Endothelial cell of umbilical vein (primary cell): Measurements from ENCODE around the gene CYTH1. TPM values are rescaled to one million over a fixed set of nuclear protein-coding genes. Genes with fewer than 3 reads are reported as not detected.
A peak's percentile ranks its signal among the peaks of the same experiment; 100 is the strongest.

Experiments
- BruUV-seq: library from RNA; stranded (reverse); fragments of 400-500 nt; replicated peaks from 2 replicates; lab custom pipeline; 2021; lab: Mats Ljungman, UMichigan
- CTCF ChIA-PET: fragments of 300-600, 350-600 bp; sonication (Branson Sonifier 250); formaldehyde crosslinking; loops from one replicate; lab custom pipeline; 2021; ENCODE audit warnings: antibody characterized with exemption, inconsistent platforms; lab: Charles Lee
- POLR2A ChIA-PET: fragments of 300-600, 350-600 bp; sonication (Branson Sonifier 250); formaldehyde crosslinking; loops from one replicate; lab custom pipeline; 2021; ENCODE audit warnings: antibody characterized with exemption, inconsistent platforms; lab: Charles Lee
- DNase-seq: peaks from one replicate; pipeline ENCODE4 v3.0.0-alpha.2; 2011; ENCODE audit warnings: low read depth, low spot score
- FAIRE-seq: peaks from 2 replicates; lab custom pipeline; 2011; peaks lifted over from hg19 to GRCh38; lab: Jason Lieb, UNC
- H2AFZ ChIP-seq: 2 replicates; pipeline ENCODE4 v1.6.0; 2012; ENCODE audit warnings: low read depth, low read length, control low read depth, inconsistent platforms
- H3K27ac ChIP-seq: 2 replicates; pipeline ENCODE4 v1.5.1; 2011; ENCODE audit warnings: low read depth, mild to moderate bottlenecking, control low read depth, low read length, moderate library complexity; ENCODE audit not compliant: insufficient read depth
- H3K27me3 ChIP-seq, 2 experiments: 2 replicates each; pipeline versions ENCODE4 v1.6.0 to v1.6.1; 2011; ENCODE audit warnings: low read length in 2 of 2, mixed read lengths in 1 of 2; ENCODE audit not compliant: control insufficient read depth in 2 of 2, insufficient read depth in 2 of 2
- H3K36me3 ChIP-seq, 2 experiments: 2 replicates in 1 of 2; 3 replicates in 1 of 2; pipeline ENCODE4 v1.5.1; 2011; ENCODE audit warnings: low read length in 2 of 2, mild to moderate bottlenecking in 1 of 2, moderate library complexity in 1 of 2; ENCODE audit not compliant: control insufficient read depth in 2 of 2, insufficient read depth in 2 of 2; ENCODE audit errors: extremely low read depth in 1 of 2
- H3K4me1 ChIP-seq: 3 replicates; pipeline ENCODE4 v1.5.1; 2011; ENCODE audit warnings: mild to moderate bottlenecking, low read length; ENCODE audit not compliant: control insufficient read depth, insufficient read depth; ENCODE audit errors: extremely low read depth
- H3K4me2 ChIP-seq: 2 replicates; pipeline ENCODE4 v1.6.1; 2011; ENCODE audit warnings: low read length, control low read depth, mixed read lengths; ENCODE audit not compliant: insufficient read depth
- H3K4me3 ChIP-seq, 3 experiments: fragments of 200-600 bp in 1 of 3; sonication (generic), shearing (Covaris generic) in 1 of 3; replicated peaks in 1 of 3; 2 replicates each; pipeline ENCODE4 v1.5.1; 2011 to 2016; ENCODE audit warnings: control low read depth in 3 of 3, low read length in 3 of 3, mild to moderate bottlenecking in 2 of 3, inconsistent platforms in 1 of 3, low read depth in 1 of 3, moderate library complexity in 1 of 3; ENCODE audit not compliant: insufficient read depth in 1 of 3
- H3K79me2 ChIP-seq: 2 replicates; pipeline ENCODE4 v1.6.0; 2012; ENCODE audit warnings: low read length, inconsistent platforms; ENCODE audit not compliant: control insufficient read depth, insufficient read depth
- H3K9ac ChIP-seq: replicated peaks from 2 replicates; pipeline ENCODE3; 2011; ENCODE audit warnings: low read length, control low read depth; ENCODE audit not compliant: insufficient read depth; ENCODE audit errors: extremely low read depth
- H3K9me1 ChIP-seq: replicated peaks from 3 replicates; pipeline ENCODE4 v1.6.0; 2011; ENCODE audit warnings: mild to moderate bottlenecking, low read length; ENCODE audit not compliant: control insufficient read depth, insufficient read depth; ENCODE audit errors: extremely low read depth
- H3K9me3 ChIP-seq: replicated peaks from 2 replicates; pipeline ENCODE4 v1.5.1; 2012; ENCODE audit warnings: low read length, inconsistent platforms; ENCODE audit not compliant: control insufficient read depth, insufficient read depth
- H4K20me1 ChIP-seq: replicated peaks from 2 replicates; pipeline ENCODE3; 2011; ENCODE audit warnings: mild to moderate bottlenecking, low read length; ENCODE audit not compliant: control insufficient read depth, insufficient read depth; ENCODE audit errors: extremely low read depth
- FOS ChIP-seq: IDR thresholded peaks from 2 replicates; pipeline ENCODE4 v1.6.1; 2011; ENCODE audit warnings: mild to moderate bottlenecking, low read length, moderate library complexity, borderline replicate concordance; ENCODE audit not compliant: insufficient read depth
- dilution Hi-C: fragments of 300-500 bp; cut with MboI; formaldehyde crosslinking; loops from one replicate; pipeline ENCODE4 v1.15.0; 2019; ENCODE audit warnings: low sequenced_read_pairs; ENCODE audit not compliant: extremely low pct_ligation_motif_present
- intact Hi-C: fragments of 100-400 bp; cut with micrococcal nuclease; formaldehyde crosslinking; loops from one replicate; pipeline ENCODE4 v1.10.0; 2022
- polyA plus RNA-seq, 4 experiments: library from polyadenylated mRNA; depleted of rRNA in 3 of 4; stranded (reverse) in 3 of 4; unstranded in 1 of 4; fragments of >200 nt; gene quantifications; 2 replicates each; pipeline versions ENCODE4 v1.2.1 to v1.2.3, GENCODE V29; 2011 to 2012; ENCODE audit warnings: missing spikeins in 1 of 4
- total RNA-seq: library from RNA; stranded (reverse); gene quantifications from 2 replicates; pipeline ENCODE4 v1.2.3, GENCODE V29; 2021
- TF ChIP-seq, protein P1 (sequence below), 2 donors: IDR thresholded peaks; 1 replicate in 1 of 2; 2 replicates in 1 of 2; pipeline ENCODE4 v1.5.1; 2011; ENCODE audit warnings: low read length in 2 of 2, mild to moderate bottlenecking in 2 of 2, moderate library complexity in 2 of 2, control low read depth in 1 of 2, inconsistent platforms in 1 of 2, low read depth in 1 of 2; ENCODE audit not compliant: insufficient read depth in 1 of 2; ENCODE audit errors: extremely low read depth in 1 of 2

The CYTH1 gene
- total and polyA plus RNA-seq, 2 donors (not counting 3 experiments of a cell fraction or from before 2014, with no cell fraction given), result 35.9 to 49.9 TPM

DNA sequence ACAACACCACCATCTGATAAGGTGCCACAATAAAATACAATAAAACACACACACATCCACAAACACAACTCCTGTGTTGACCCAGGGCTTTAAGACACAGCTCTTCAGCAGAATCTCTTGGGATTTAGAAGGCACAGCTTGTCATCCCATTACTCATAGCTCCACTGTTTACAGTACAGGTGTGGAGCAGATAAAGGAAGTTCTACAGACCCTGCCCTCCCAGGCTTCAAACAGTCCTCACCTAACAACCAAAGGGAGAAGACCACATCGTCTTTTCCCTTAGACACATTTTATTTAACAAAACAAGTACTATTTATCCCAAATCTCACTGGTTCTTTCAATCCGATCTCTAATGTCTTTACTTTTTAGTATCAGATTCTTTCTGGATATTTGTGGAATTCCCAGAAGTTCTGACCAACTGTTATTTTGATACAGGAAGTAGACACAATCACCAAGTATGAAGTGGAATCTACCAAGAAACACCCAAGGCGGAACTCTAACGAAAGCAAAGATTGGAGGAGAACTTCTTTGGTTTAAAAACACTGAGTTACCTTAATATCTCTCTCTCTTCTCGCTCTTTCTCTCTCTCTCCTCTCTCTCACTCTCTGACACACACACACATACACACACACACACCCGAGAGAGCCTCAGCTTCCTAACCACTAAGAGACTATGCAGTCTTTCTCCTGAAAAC, 46.1 kb downstream of the CYTH1 start:
- FAIRE-seq (no peak), DNase-seq (peak; percentile 61)
- H3K27me3 ChIP-seq, result no peaks in the 10 kb centered on the region
- H3K79me2 ChIP-seq, result peaks cover 30% of the 10 kb centered on the region
- H3K4me3 ChIP-seq, result peak overlapping the region; percentile 47 to 77 (median 54)
- H4K20me1 ChIP-seq, result no peaks in the 10 kb centered on the region
- BruUV-seq, result TSS peak; percentile 77
- ChIA-PET POLR2A (no interaction called here), CTCF (interaction anchor here (0.9 to 3.1 kb wide), 12 partner anchors 10 to 239 kb away, joined by 3 to 17 read pairs (median 4); no protein-coding TSS in a partner anchor)
- TF ChIP-seq, protein P1, sequence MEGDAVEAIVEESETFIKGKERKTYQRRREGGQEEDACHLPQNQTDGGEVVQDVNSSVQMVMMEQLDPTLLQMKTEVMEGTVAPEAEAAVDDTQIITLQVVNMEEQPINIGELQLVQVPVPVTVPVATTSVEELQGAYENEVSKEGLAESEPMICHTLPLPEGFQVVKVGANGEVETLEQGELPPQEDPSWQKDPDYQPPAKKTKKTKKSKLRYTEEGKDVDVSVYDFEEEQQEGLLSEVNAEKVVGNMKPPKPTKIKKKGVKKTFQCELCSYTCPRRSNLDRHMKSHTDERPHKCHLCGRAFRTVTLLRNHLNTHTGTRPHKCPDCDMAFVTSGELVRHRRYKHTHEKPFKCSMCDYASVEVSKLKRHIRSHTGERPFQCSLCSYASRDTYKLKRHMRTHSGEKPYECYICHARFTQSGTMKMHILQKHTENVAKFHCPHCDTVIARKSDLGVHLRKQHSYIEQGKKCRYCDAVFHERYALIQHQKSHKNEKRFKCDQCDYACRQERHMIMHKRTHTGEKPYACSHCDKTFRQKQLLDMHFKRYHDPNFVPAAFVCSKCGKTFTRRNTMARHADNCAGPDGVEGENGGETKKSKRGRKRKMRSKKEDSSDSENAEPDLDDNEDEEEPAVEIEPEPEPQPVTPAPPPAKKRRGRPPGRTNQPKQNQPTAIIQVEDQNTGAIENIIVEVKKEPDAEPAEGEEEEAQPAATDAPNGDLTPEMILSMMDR (IDR thresholded peaks at IDR 0.05; ENCODE audit: extremely low read depth in 1 of 2, insufficient read depth in 1 of 2, low read depth in 1 of 2, low read length in 2 of 2), result no peak
- peak; percentile 16 for TF ChIP-seq FOS
- intact Hi-C loops, result loop anchor here (1.0 kb wide), 1 partner anchor 21 kb away; no protein-coding TSS in a partner anchor
- H3K9me1 ChIP-seq, result no peaks in the 10 kb centered on the region
- peak overlapping the region; percentile 88 for H3K9ac ChIP-seq
- peak overlapping the region; percentile 83 for H3K27ac ChIP-seq
- H2AFZ ChIP-seq, result peak overlapping the region; percentile 72
- H3K36me3 ChIP-seq, result no peaks in the 10 kb centered on the region
- H3K9me3 ChIP-seq, result no peaks in the 10 kb centered on the region
- dilution Hi-C loops, result no loop called here
- peak overlapping the region; percentile 97 for H3K4me2 ChIP-seq
- H3K4me1 ChIP-seq, result peaks cover 27% of the 10 kb centered on the region
